Activated B cell treated with CpG ODN at 0.5 μM for 24 hours (primary cell): ENCODE data around the gene ANKEF1. TPM values are rescaled to one million over a fixed set of nuclear protein-coding genes. Genes with fewer than 3 reads are reported as not detected.
A peak's percentile ranks its signal among the peaks of the same experiment; 100 is the strongest.

Experiments
- ATAC-seq: fragments of 200-7000 bp; cut with Tn5 transposase; one replicate; pipeline ENCODE4 v1.10.0; 2021; ENCODE audit warnings: low read depth, mild to moderate bottlenecking, moderate library complexity
- CTCF ChIA-PET: fragments of 350-600 bp; sonication (Branson Sonifier 250); formaldehyde crosslinking; loops from one replicate; lab custom pipeline; 2021; ENCODE audit warnings: antibody characterized with exemption; lab: Charles Lee
- POLR2A ChIA-PET: fragments of 350-600 bp; sonication (Branson Sonifier 250); formaldehyde crosslinking; loops from one replicate; lab custom pipeline; 2021; ENCODE audit warnings: antibody characterized with exemption; lab: Charles Lee
- DNase-seq: peaks from one replicate; pipeline ENCODE4 v3.0.0; 2022
- H3K27ac Mint-ChIP-seq: one replicate; pipeline ENCODE4 v1.8.0; 2020; ENCODE audit warnings: mixed read lengths
- H3K27me3 Mint-ChIP-seq: one replicate; pipeline ENCODE4 v1.8.0; 2021; ENCODE audit warnings: mixed read lengths
- H3K36me3 Mint-ChIP-seq: one replicate; pipeline ENCODE4 v1.8.0; 2021; ENCODE audit warnings: low read depth, mixed read lengths
- H3K4me1 Mint-ChIP-seq: one replicate; pipeline ENCODE4 v1.8.0; 2021; ENCODE audit warnings: mixed read lengths
- H3K4me3 Mint-ChIP-seq: one replicate; pipeline ENCODE4 v1.8.0; 2020; ENCODE audit warnings: mild to moderate bottlenecking, mixed read lengths
- H3K9me3 Mint-ChIP-seq: one replicate; pipeline ENCODE4 v1.8.0; 2020; ENCODE audit warnings: mixed read lengths
- intact Hi-C: fragments of 100-400 bp; cut with micrococcal nuclease; formaldehyde crosslinking; loops from one replicate; pipeline ENCODE4 v1.15.1; 2024
- total RNA-seq: library from RNA; stranded (reverse); gene quantifications from 2 replicates; pipeline ENCODE4 v1.2.3, GENCODE V29; 2022
- TF ChIP-seq, protein P1 (sequence below): fragments of 200-600 bp; IDR thresholded peaks from one replicate; pipeline ENCODE4 v1.8.0; 2022; ENCODE audit warnings: antibody characterized with exemption, mild to moderate bottlenecking

ANKEF1 gene
- total RNA-seq, 1 donor from 2014 or later, result 2.6 TPM

- ATAC-seq (no peak), DNase-seq (no peak)
- intact Hi-C loops, result no loop called here
- Mint-ChIP-seq H3K9me3 (peaks cover 5% of the 10 kb centered on the region), H3K36me3 (no peaks in the 10 kb centered on the region), H3K27me3 (no peaks in the 10 kb centered on the region), H3K4me3 (no peak overlapping the region), H3K27ac (no peak overlapping the region), H3K4me1 (peaks cover 2% of the 10 kb centered on the region)
- TF ChIP-seq, protein P1, sequence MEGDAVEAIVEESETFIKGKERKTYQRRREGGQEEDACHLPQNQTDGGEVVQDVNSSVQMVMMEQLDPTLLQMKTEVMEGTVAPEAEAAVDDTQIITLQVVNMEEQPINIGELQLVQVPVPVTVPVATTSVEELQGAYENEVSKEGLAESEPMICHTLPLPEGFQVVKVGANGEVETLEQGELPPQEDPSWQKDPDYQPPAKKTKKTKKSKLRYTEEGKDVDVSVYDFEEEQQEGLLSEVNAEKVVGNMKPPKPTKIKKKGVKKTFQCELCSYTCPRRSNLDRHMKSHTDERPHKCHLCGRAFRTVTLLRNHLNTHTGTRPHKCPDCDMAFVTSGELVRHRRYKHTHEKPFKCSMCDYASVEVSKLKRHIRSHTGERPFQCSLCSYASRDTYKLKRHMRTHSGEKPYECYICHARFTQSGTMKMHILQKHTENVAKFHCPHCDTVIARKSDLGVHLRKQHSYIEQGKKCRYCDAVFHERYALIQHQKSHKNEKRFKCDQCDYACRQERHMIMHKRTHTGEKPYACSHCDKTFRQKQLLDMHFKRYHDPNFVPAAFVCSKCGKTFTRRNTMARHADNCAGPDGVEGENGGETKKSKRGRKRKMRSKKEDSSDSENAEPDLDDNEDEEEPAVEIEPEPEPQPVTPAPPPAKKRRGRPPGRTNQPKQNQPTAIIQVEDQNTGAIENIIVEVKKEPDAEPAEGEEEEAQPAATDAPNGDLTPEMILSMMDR, result no peak
- ChIA-PET CTCF (no interaction called here), POLR2A (no interaction called here)
These were observed 40.1 kb upstream of the ANKEF1 start for GRCh38 chr20:9994676-9995075.

DNA sequence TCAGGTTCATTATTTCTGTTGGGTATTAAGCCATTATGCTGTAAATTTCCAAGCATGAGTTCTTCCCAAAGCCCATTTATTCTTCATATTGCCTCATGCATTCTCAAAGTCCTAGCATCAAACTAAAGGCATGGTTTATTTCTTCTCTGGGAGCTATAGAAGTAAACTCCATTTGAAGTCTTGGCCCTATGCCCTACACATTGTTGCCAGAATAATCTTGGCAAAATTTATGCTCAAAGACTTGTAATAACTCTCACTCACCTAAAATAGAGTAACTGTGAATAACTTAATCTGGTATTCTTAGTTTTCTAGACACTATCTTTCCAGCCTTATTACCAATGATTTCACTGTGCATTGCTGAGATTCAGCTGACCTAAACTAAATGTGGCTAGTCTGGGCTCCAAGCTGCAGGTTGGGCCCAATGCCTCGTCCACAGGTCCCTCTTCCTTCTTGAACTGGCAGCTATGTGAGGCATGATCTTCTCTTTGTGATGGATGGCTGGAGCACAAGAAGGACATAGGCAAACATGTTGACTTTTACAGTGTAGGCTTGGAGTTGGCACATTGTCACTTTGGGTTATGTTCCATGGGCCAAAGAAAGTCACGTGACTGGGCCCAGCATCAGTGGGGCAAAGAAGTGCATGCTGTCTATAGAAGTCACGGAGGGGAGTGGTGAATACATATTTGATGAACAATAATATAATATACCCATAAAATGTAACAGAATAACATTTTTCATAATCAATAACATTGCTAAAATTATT is 39.1 kb upstream of the ANKEF1 start:
- Mint-ChIP-seq H3K27me3 (no peaks in the 10 kb centered on the region), H3K4me1 (peaks cover 2% of the 10 kb centered on the region), H3K4me3 (no peak overlapping the region), H3K27ac (no peak overlapping the region), H3K9me3 (peaks cover 5% of the 10 kb centered on the region), H3K36me3 (no peaks in the 10 kb centered on the region)
- ATAC-seq (no peak), DNase-seq (no peak)
- intact Hi-C loops, result no loop called here
- CTCF ChIA-PET, result interaction anchor here (1.0 kb wide), 1 partner anchor 94 kb away, joined by 3 read pairs; no protein-coding TSS in a partner anchor
- POLR2A ChIA-PET, result no interaction called here
- TF ChIP-seq, protein P1, result no peak

GRCh38 chr20:9996944-9997343 is 37.8 kb upstream of the ANKEF1 start:
- no peak overlapping the region for H3K4me3 Mint-ChIP-seq
- H3K27ac Mint-ChIP-seq, result no peak overlapping the region
- CTCF ChIA-PET, result interaction anchor here (1.0 kb wide), 1 partner anchor 93 kb away, joined by 3 read pairs; no protein-coding TSS in a partner anchor
- intact Hi-C loops, result no loop called here
- no peaks in the 10 kb centered on the region for H3K36me3 Mint-ChIP-seq
- TF ChIP-seq, protein P1, result no peak
- ATAC-seq, result no peak
- POLR2A ChIA-PET, result no interaction called here
- peaks cover 5% of the 10 kb centered on the region for H3K9me3 Mint-ChIP-seq
- H3K27me3 Mint-ChIP-seq, result no peaks in the 10 kb centered on the region
- no peak for DNase-seq
- H3K4me1 Mint-ChIP-seq, result peaks cover 2% of the 10 kb centered on the region

- Mint-ChIP-seq H3K9me3 (peaks cover 3% of the 10 kb centered on the region), H3K36me3 (no peaks in the 10 kb centered on the region), H3K27me3 (no peaks in the 10 kb centered on the region), H3K4me1 (peaks cover 2% of the 10 kb centered on the region), H3K4me3 (no peak overlapping the region), H3K27ac (no peak overlapping the region)
- ChIA-PET POLR2A (no interaction called here), CTCF (interaction anchor here (1.5 kb wide), 1 partner anchor 92 kb away, joined by 4 read pairs; no protein-coding TSS in a partner anchor)
- peak; percentile 21 for ATAC-seq
- DNase-seq, result no peak
- TF ChIP-seq, protein P1, result no peak
- intact Hi-C loops, result no loop called here
These were observed 35.1 kb upstream of the ANKEF1 start for GRCh38 chr20:9999645-10000044.

- Mint-ChIP-seq H3K27me3 (peaks cover 2% of the 10 kb centered on the region), H3K9me3 (no peaks in the 10 kb centered on the region), H3K4me3 (no peak overlapping the region), H3K36me3 (no peaks in the 10 kb centered on the region), H3K4me1 (peaks cover 2% of the 10 kb centered on the region), H3K27ac (no peak overlapping the region)
- ChIA-PET POLR2A (no interaction called here), CTCF (no interaction called here)
- DNase-seq (no peak), ATAC-seq (no peak)
- TF ChIP-seq, protein P1, result no peak
- intact Hi-C loops, result no loop called here
These were observed 31.9 kb upstream of the ANKEF1 start for GRCh38 chr20:10002866-10003265.
